ENCODE measurements around the gene CELF4. TPM values are rescaled to one million over a fixed set of nuclear protein-coding genes. Genes with fewer than 3 reads are reported as not detected.

Gene CELF4
- total and polyA plus RNA-seq, 4 donors = 0.24 to 3.0 (median 1.3) TPM

- WGBS, 2 donors = 66 to 86% methylated on average over 8 of the region's 8 CpGs
- H3K36me3 ChIP-seq (ENCODE audit: control insufficient read depth in 4 of 4, insufficient read depth in 4 of 4, low read length in 4 of 4) = no peaks in the 10 kb centered on the region
- no peak overlapping the region for H3K9ac ChIP-seq (ENCODE audit: insufficient read depth in 1 of 2, low read length in 2 of 2)
- no peaks in the 10 kb centered on the region for H3K9me3 ChIP-seq (ENCODE audit: control insufficient read depth in 4 of 4, insufficient read depth in 3 of 4, low read length in 3 of 4)
- H3K27me3 ChIP-seq (ENCODE audit: control insufficient read depth in 3 of 3, insufficient read depth in 3 of 3, low read length in 2 of 3) = no peaks in the 10 kb centered on the region
- ATAC-seq (ENCODE audit: insufficient read depth, low FRiP score) (no peak), DNase-seq (peak in 2 of 3 donors; percentile 44 to 45)
- H3K4me3 ChIP-seq = no peak overlapping the region
- TF ChIP-seq CTCF (IDR thresholded peaks at IDR 0.05; ENCODE audit: control extremely low read depth, extremely low read depth) = no peak
- peaks cover 0 to 24% (median 0%) of the 10 kb centered on the region in 5 donors for H3K4me1 ChIP-seq (ENCODE audit: control insufficient read depth in 5 of 5, insufficient read depth in 5 of 5, low read length in 5 of 5)
- H3K27ac ChIP-seq (ENCODE audit: low read depth in 1 of 2, low read length in 1 of 2) = no peak overlapping the region
Observed at GRCh38 chr18:37306432-37306831, 259.2 kb downstream of the CELF4 start.

- H3K4me1 ChIP-seq (ENCODE audit: control insufficient read depth in 5 of 5, insufficient read depth in 5 of 5, low read length in 5 of 5) = peaks cover 0 to 24% (median under 1%) of the 10 kb centered on the region in 5 donors
- WGBS, 2 donors = 82 to 89% methylated on average over 13 of the region's 13 CpGs
- H3K27ac ChIP-seq (ENCODE audit: low read depth in 1 of 2, low read length in 1 of 2) = no peak overlapping the region
- no peak overlapping the region for H3K4me3 ChIP-seq
- H3K9me3 ChIP-seq (ENCODE audit: control insufficient read depth in 4 of 4, insufficient read depth in 3 of 4, low read length in 3 of 4) = no peaks in the 10 kb centered on the region
- ATAC-seq (ENCODE audit: insufficient read depth, low FRiP score) = no peak
- no peaks in the 10 kb centered on the region for H3K36me3 ChIP-seq (ENCODE audit: control insufficient read depth in 4 of 4, insufficient read depth in 4 of 4, low read length in 4 of 4)
- no peak overlapping the region for H3K9ac ChIP-seq (ENCODE audit: insufficient read depth in 1 of 2, low read length in 2 of 2)
- no peaks in the 10 kb centered on the region for H3K27me3 ChIP-seq (ENCODE audit: control insufficient read depth in 3 of 3, insufficient read depth in 3 of 3, low read length in 2 of 3)
- TF ChIP-seq CTCF (IDR thresholded peaks at IDR 0.05; ENCODE audit: control extremely low read depth, extremely low read depth) = no peak
- no peak for DNase-seq
Observed at GRCh38 chr18:37305066-37305465, 260.5 kb downstream of the CELF4 start.

GRCh38 chr18:37304012-37304680, 261.5 kb downstream of the CELF4 start:
- DNase-seq (no peak), ATAC-seq (ENCODE audit: insufficient read depth, low FRiP score) (no peak)
- H3K4me3 ChIP-seq = no peak overlapping the region
- H3K27ac ChIP-seq (ENCODE audit: low read depth in 1 of 2, low read length in 1 of 2) = no peak overlapping the region
- no peaks in the 10 kb centered on the region for H3K9me3 ChIP-seq (ENCODE audit: control insufficient read depth in 4 of 4, insufficient read depth in 3 of 4, low read length in 3 of 4)
- WGBS, 2 donors = 89 to 92% methylated on average over 5 of the region's 5 CpGs
- no peak for TF ChIP-seq CTCF (IDR thresholded peaks at IDR 0.05; ENCODE audit: control extremely low read depth, extremely low read depth)
- H3K27me3 ChIP-seq (ENCODE audit: control insufficient read depth in 3 of 3, insufficient read depth in 3 of 3, low read length in 2 of 3) = no peaks in the 10 kb centered on the region
- H3K9ac ChIP-seq (ENCODE audit: insufficient read depth in 1 of 2, low read length in 2 of 2) = no peak overlapping the region
- H3K4me1 ChIP-seq (ENCODE audit: control insufficient read depth in 5 of 5, insufficient read depth in 5 of 5, low read length in 5 of 5) = peaks cover 0 to 33% (median 6%) of the 10 kb centered on the region in 5 donors
- H3K36me3 ChIP-seq (ENCODE audit: control insufficient read depth in 4 of 4, insufficient read depth in 4 of 4, low read length in 4 of 4) = no peaks in the 10 kb centered on the region

GRCh38 chr18:37303009-37303408, 262.6 kb downstream of the CELF4 start:
- no peaks in the 10 kb centered on the region for H3K36me3 ChIP-seq (ENCODE audit: control insufficient read depth in 4 of 4, insufficient read depth in 4 of 4, low read length in 4 of 4)
- TF ChIP-seq CTCF (IDR thresholded peaks at IDR 0.05; ENCODE audit: control extremely low read depth, extremely low read depth) = no peak
- 18 to 45% methylated on average over 2 of the region's 2 CpGs for WGBS, 2 donors

More at GRCh38 chr18:37303009-37303408, 262.6 kb downstream of the CELF4 start:
- H3K27ac ChIP-seq (ENCODE audit: low read depth in 1 of 2, low read length in 1 of 2) = no peak overlapping the region
- H3K4me1 ChIP-seq (ENCODE audit: control insufficient read depth in 5 of 5, insufficient read depth in 5 of 5, low read length in 5 of 5) = peaks cover 0 to 40% (median 7%) of the 10 kb centered on the region in 5 donors
- no peak overlapping the region for H3K4me3 ChIP-seq
- no peaks in the 10 kb centered on the region for H3K27me3 ChIP-seq (ENCODE audit: control insufficient read depth in 3 of 3, insufficient read depth in 3 of 3, low read length in 2 of 3)
- no peak for ATAC-seq (ENCODE audit: insufficient read depth, low FRiP score)
- DNase-seq = no peak
- no peaks in the 10 kb centered on the region for H3K9me3 ChIP-seq (ENCODE audit: control insufficient read depth in 4 of 4, insufficient read depth in 3 of 4, low read length in 3 of 4)
- no peak overlapping the region for H3K9ac ChIP-seq (ENCODE audit: insufficient read depth in 1 of 2, low read length in 2 of 2)
